Immature natural killer cell (primary cell): ENCODE data around the gene TECTB. TPM values are rescaled to one million over a fixed set of nuclear protein-coding genes. Genes with fewer than 3 reads are reported as not detected.

Source experiments
- DNase-seq, 3 donors: peaks; one replicate each; pipeline ENCODE4 v3.0.0; 2022; ENCODE audit warnings: mixed read lengths in 1 of 3
- H3K27ac Mint-ChIP-seq, 6 donors: one replicate each; pipeline ENCODE4 v1.8.0; 2020; ENCODE audit warnings: mixed read lengths in 6 of 6, mild to moderate bottlenecking in 5 of 6, inconsistent platforms in 4 of 6, moderate library complexity in 3 of 6
- H3K27me3 Mint-ChIP-seq, 3 donors: one replicate each; pipeline ENCODE4 v1.8.0; 2020 to 2021; ENCODE audit warnings: low read depth in 3 of 3, mild to moderate bottlenecking in 3 of 3, mixed read lengths in 3 of 3, moderate library complexity in 3 of 3, inconsistent platforms in 1 of 3
- H3K36me3 Mint-ChIP-seq, 3 donors: one replicate each; pipeline ENCODE4 v1.8.0; 2020; ENCODE audit warnings: mixed read lengths in 3 of 3, inconsistent platforms in 2 of 3, mild to moderate bottlenecking in 2 of 3
- H3K4me1 Mint-ChIP-seq, 2 donors: one replicate each; pipeline ENCODE4 v1.8.0; 2020; ENCODE audit warnings: inconsistent platforms in 2 of 2, mild to moderate bottlenecking in 2 of 2, mixed read lengths in 2 of 2, moderate library complexity in 1 of 2
- H3K4me3 Mint-ChIP-seq, 5 donors: one replicate each; pipeline ENCODE4 v1.8.0; 2020; ENCODE audit warnings: mild to moderate bottlenecking in 5 of 5, mixed read lengths in 5 of 5, inconsistent platforms in 3 of 5, moderate library complexity in 3 of 5
- H3K9me3 Mint-ChIP-seq, 6 donors: one replicate each; pipeline ENCODE4 v1.8.0; 2020; ENCODE audit warnings: mild to moderate bottlenecking in 6 of 6, mixed read lengths in 6 of 6, inconsistent platforms in 4 of 6, moderate library complexity in 3 of 6
- polyA plus RNA-seq, 3 donors: library from polyadenylated mRNA; unstranded; fragments of 300-500 nt; fragmentation: Illumina TruSeq; gene quantifications; one replicate each; pipeline ENCODE4 v1.2.3, GENCODE V29; 2021

TECTB gene
- polyA plus RNA-seq, 3 donors from 2014 or later = not detected

DNA sequence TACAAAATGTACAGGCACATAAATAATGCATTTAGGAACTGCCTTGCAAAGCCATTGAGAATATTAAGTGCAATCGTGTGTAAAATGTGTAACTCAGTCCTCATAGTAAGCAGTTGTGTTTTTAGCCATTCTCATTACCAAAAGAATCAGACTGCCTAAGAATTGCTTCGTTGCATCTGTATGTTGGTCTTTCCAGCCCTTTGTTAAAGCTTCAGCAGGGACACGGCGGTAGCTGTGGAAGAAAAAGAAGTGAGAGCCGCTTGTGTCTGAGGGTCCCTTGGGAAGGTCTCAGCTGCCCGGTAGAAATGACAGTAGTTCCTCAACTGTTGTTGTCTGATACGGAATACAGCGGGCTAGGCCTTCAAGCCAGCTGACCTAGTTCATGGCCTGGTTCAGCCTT is 67.9 kb downstream of the TECTB start:
- Mint-ChIP-seq H3K36me3 (no peaks in the 10 kb centered on the region), H3K9me3 (no peaks in the 10 kb centered on the region), H3K4me3 (no peak overlapping the region), H3K27ac (no peak overlapping the region), H3K4me1 (no peaks in the 10 kb centered on the region), H3K27me3 (peaks cover 0 to 1% (median 0%) of the 10 kb centered on the region in 3 donors)
- DNase-seq = no peak

GRCh38 chr10:112352044-112352443 is 68.8 kb downstream of the TECTB start:
- no peak for DNase-seq

GRCh38 chr10:112353046-112353445 is 69.8 kb downstream of the TECTB start:
- H3K4me1 Mint-ChIP-seq = no peaks in the 10 kb centered on the region
- peaks cover 0 to 3% (median 3%) of the 10 kb centered on the region in 3 donors for H3K27me3 Mint-ChIP-seq
- no peaks in the 10 kb centered on the region for H3K9me3 Mint-ChIP-seq
- no peak for DNase-seq
- no peaks in the 10 kb centered on the region for H3K36me3 Mint-ChIP-seq
- H3K4me3 Mint-ChIP-seq = no peak overlapping the region
- no peak overlapping the region for H3K27ac Mint-ChIP-seq

More at GRCh38 chr10:112352044-112352443, 68.8 kb downstream of the TECTB start:
- H3K4me3 Mint-ChIP-seq = no peak overlapping the region
- H3K27ac Mint-ChIP-seq = no peak overlapping the region
- no peaks in the 10 kb centered on the region for H3K9me3 Mint-ChIP-seq
- peaks cover 0 to 3% (median 0%) of the 10 kb centered on the region in 3 donors for H3K27me3 Mint-ChIP-seq
- H3K4me1 Mint-ChIP-seq = no peaks in the 10 kb centered on the region
- H3K36me3 Mint-ChIP-seq = no peaks in the 10 kb centered on the region

Other genes starting within 250 kb of the TECTB start
- 1 to 10 TPM in 1 of 3 donors, under 1 TPM in 1, not detected in 1; 0.97 to 2.0 TPM for gene GPAM, start 99.6 kb upstream of the TECTB start, polyA plus RNA-seq
- gene ACSL5, start 90.7 kb downstream of the TECTB start, polyA plus RNA-seq = 10 to 100 TPM; 63.9 to 86.5 (median 78.4) TPM
- 10 to 100 TPM; 27.4 to 39.3 (median 39.2) TPM for gene ZDHHC6, start 163.5 kb downstream of the TECTB start, polyA plus RNA-seq
- 10 to 100 TPM; 15.0 to 40.2 (median 31.2) TPM for gene VTI1A, start 163.8 kb downstream of the TECTB start, polyA plus RNA-seq